ENCODE measurements around the gene XIRP2.

DNA sequence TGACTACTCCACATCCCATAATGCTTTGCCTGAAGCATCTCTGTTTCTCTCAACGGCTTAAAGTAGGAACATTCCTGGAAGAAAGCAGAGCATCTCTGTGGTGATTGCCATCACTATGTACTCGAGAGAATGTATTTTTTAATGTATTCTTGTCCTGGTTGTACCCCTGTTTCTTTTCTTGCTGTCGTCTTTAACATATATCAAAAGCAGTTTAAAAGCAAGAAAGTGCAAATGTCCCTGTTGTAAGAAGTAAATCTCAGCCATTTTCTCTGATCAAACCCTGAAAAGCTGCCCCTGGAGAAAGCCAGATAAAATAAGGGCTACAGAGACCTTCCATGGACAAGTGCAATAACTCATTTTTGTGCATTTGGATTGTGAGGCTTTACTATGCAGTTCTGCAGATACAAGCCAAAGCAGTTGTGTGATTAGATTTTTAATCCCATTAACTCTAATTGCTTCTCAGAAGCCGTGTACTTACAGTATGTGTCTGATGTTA is 70.8 kb downstream of the XIRP2 start:
- no peak for TF ChIP-seq POLR2A (IDR thresholded peaks at IDR 0.05; ENCODE audit: low read depth, low read length)
- TF ChIP-seq POLR2AphosphoS5 (IDR thresholded peaks at IDR 0.05; ENCODE audit: low read depth, low read length) = no peak
- TF ChIP-seq TAF1 (IDR thresholded peaks at IDR 0.05; ENCODE audit: borderline replicate concordance, low read depth, low read length) = no peak

Data from GM12892 (cell line).